IMR-90 (cell line): Measurements from ENCODE around the gene IFNGR1. TPM values are rescaled to one million over a fixed set of nuclear protein-coding genes. Genes with fewer than 3 reads are reported as not detected.

Experiments used
- ATAC-seq: fragments of 200-7000 bp; cut with Tn5 transposase; 2 replicates; pipeline ENCODE4 v1.9.1; 2020; ENCODE audit warnings: low read depth, mild to moderate bottlenecking, moderate library complexity
- BruUV-seq: library from RNA; stranded (reverse); fragments of 400-500 nt; replicated peaks from 2 replicates; lab custom pipeline; 2021; lab: Mats Ljungman, UMichigan
- CTCF ChIA-PET: fragments of 300-600 bp; formaldehyde crosslinking; extraction: SDS; loops from one replicate; lab custom pipeline; 2021; ENCODE audit warnings: antibody characterized with exemption; lab: Yijun Ruan, JAX
- POLR2A ChIA-PET: fragments of 300-600 bp; sonication (Branson Sonifier 250); formaldehyde crosslinking; loops from one replicate; lab custom pipeline; 2022; ENCODE audit warnings: antibody characterized with exemption; ENCODE audit not compliant: unreplicated experiment; lab: Charles Lee
- DNase-seq: peaks from one replicate; pipeline ENCODE4 v3.0.0; 2013
- H2AFZ ChIP-seq: replicated peaks from 2 replicates; pipeline ENCODE3; 2013; ENCODE audit warnings: low read length, mild to moderate bottlenecking; ENCODE audit not compliant: poor library complexity
- H2AK5ac ChIP-seq: 2 replicates; pipeline ENCODE4 v1.6.1; 2013; ENCODE audit warnings: low read depth, low read length, inconsistent platforms
- H2AK9ac ChIP-seq: replicated peaks from 2 replicates; pipeline ENCODE3; 2013; ENCODE audit warnings: mild to moderate bottlenecking, low read depth, low read length, moderate library complexity; ENCODE audit not compliant: poor library complexity
- H2BK120ac ChIP-seq: 2 replicates; pipeline ENCODE4 v1.6.1; 2013; ENCODE audit warnings: low read depth, low read length, inconsistent platforms
- H2BK15ac ChIP-seq: 3 replicates; pipeline ENCODE4 v1.6.1; 2013; ENCODE audit warnings: low read depth, low read length, inconsistent platforms
- H2BK20ac ChIP-seq: 2 replicates; pipeline ENCODE4 v1.6.1; 2013; ENCODE audit warnings: low read depth, mild to moderate bottlenecking, inconsistent platforms, low read length, moderate library complexity
- H2BK5ac ChIP-seq: 2 replicates; pipeline ENCODE4 v1.6.1; 2013; ENCODE audit warnings: mild to moderate bottlenecking, low read depth, low read length, inconsistent platforms; ENCODE audit not compliant: poor library complexity, severe bottlenecking
- H3K14ac ChIP-seq: replicated peaks from 2 replicates; pipeline ENCODE4 v1.6.1; 2013; ENCODE audit warnings: low read depth, low read length, inconsistent platforms
- H3K18ac ChIP-seq: 2 replicates; pipeline ENCODE4 v1.6.1; 2013; ENCODE audit warnings: low read depth, low read length, control low read depth
- H3K23ac ChIP-seq: 2 replicates; pipeline ENCODE4 v1.6.1; 2013; ENCODE audit warnings: low read depth, low read length, inconsistent platforms
- H3K27ac ChIP-seq: 2 replicates; pipeline ENCODE4 v1.5.1; 2013; ENCODE audit warnings: mild to moderate bottlenecking, control low read depth, low read length; ENCODE audit not compliant: insufficient read depth
- H3K27me3 ChIP-seq: 2 replicates; pipeline ENCODE4 v1.6.1; 2013; ENCODE audit warnings: low read length; ENCODE audit not compliant: control insufficient read depth, insufficient read depth
- H3K36me3 ChIP-seq: 2 replicates; pipeline ENCODE4 v1.6.1; 2013; ENCODE audit warnings: low read length, mixed read lengths; ENCODE audit not compliant: control insufficient read depth, insufficient read depth
- H3K4ac ChIP-seq: 2 replicates; pipeline ENCODE4 v1.6.1; 2013; ENCODE audit warnings: low read depth, low read length, inconsistent platforms
- H3K4me1 ChIP-seq: 2 replicates; pipeline ENCODE4 v1.6.1; 2013; ENCODE audit warnings: low read length, mixed read lengths; ENCODE audit not compliant: control insufficient read depth, insufficient read depth
- H3K4me2 ChIP-seq: 2 replicates; pipeline ENCODE4 v1.6.1; 2013; ENCODE audit warnings: low read depth, mild to moderate bottlenecking, control low read depth, low read length, moderate library complexity
- H3K4me3 ChIP-seq: 2 replicates; pipeline ENCODE4 v1.5.1; 2013; ENCODE audit warnings: low read depth, mild to moderate bottlenecking, control low read depth, low read length, moderate library complexity; ENCODE audit not compliant: insufficient read depth
- H3K56ac ChIP-seq: 2 replicates; pipeline ENCODE4 v1.6.1; 2013; ENCODE audit warnings: low read length, inconsistent platforms; ENCODE audit not compliant: insufficient read depth; ENCODE audit errors: extremely low read depth
- H3K79me1 ChIP-seq, 2 experiments: 2 replicates each; pipeline ENCODE4 v1.6.1; 2013; ENCODE audit warnings: low read length in 2 of 2, inconsistent platforms in 1 of 2, low read depth in 1 of 2
- H3K9ac ChIP-seq: 2 replicates; pipeline ENCODE4 v1.6.1; 2013; ENCODE audit warnings: low read depth, low read length, control low read depth
- H3K9me1 ChIP-seq: 2 replicates; pipeline ENCODE4 v1.6.1; 2013; ENCODE audit warnings: low read length, inconsistent platforms; ENCODE audit not compliant: insufficient read depth
- H3K9me3 ChIP-seq: 2 replicates; pipeline ENCODE4 v1.6.1; 2013; ENCODE audit warnings: low read length; ENCODE audit not compliant: control insufficient read depth, insufficient read depth
- H4K20me1 ChIP-seq: 2 replicates; pipeline ENCODE4 v1.6.1; 2013; ENCODE audit warnings: low read length, inconsistent platforms; ENCODE audit not compliant: insufficient read depth
- H4K5ac ChIP-seq: 2 replicates; pipeline ENCODE4 v1.6.1; 2013; ENCODE audit warnings: mild to moderate bottlenecking, low read depth, low read length, control low read depth
- H4K8ac ChIP-seq, 2 experiments: 2 replicates each; pipeline ENCODE4 v1.6.1; 2013; ENCODE audit warnings: low read depth in 2 of 2, low read length in 2 of 2, control low read depth in 1 of 2, inconsistent platforms in 1 of 2
- H4K91ac ChIP-seq: 2 replicates; pipeline ENCODE4 v1.6.1; 2013; ENCODE audit warnings: low read depth, low read length, inconsistent platforms; ENCODE audit not compliant: insufficient read depth
- FOS ChIP-seq: fragments of 150-350 bp; IDR thresholded peaks from 2 replicates; pipeline ENCODE4 v1.6.1; 2016; ENCODE audit warnings: low read depth, low read length
- MAFK ChIP-seq: IDR thresholded peaks from 2 replicates; pipeline ENCODE4 v1.6.1; 2012; ENCODE audit warnings: low read depth, low read length, improper control_type of control experiment
- MAZ ChIP-seq: IDR thresholded peaks from 2 replicates; pipeline ENCODE4 v1.6.1; 2012; ENCODE audit warnings: low read depth, mild to moderate bottlenecking, low read length, improper control_type of control experiment, moderate library complexity, borderline replicate concordance
- NFE2L2 ChIP-seq: fragments of 150-350 bp; IDR thresholded peaks from 2 replicates; pipeline ENCODE4 v1.6.1; 2016; ENCODE audit warnings: low read depth, mild to moderate bottlenecking, low read length
- RAD21 ChIP-seq: IDR thresholded peaks from 2 replicates; pipeline ENCODE4 v1.6.1; 2012; ENCODE audit warnings: low read length, improper control_type of control experiment
- RCOR1 ChIP-seq: IDR thresholded peaks from 2 replicates; pipeline ENCODE4 v1.6.1; 2012; ENCODE audit warnings: mild to moderate bottlenecking, low read length, improper control_type of control experiment; ENCODE audit not compliant: insufficient replicate concordance
- WGBS, 2 experiments: methylation state at CpG; one replicate each; pipeline versions ENCODE4 v1.1.5 to v1.1.7; 2013; ENCODE audit warnings: missing lambda C conversion rate in 2 of 2; ENCODE audit not compliant: insufficient read length in 1 of 2; ENCODE audit errors: extremely low coverage in 2 of 2; 5-methylcytosine and 5-hydroxymethylcytosine counted together
- dilution Hi-C: fragments of 300-500 bp; cut with HindIII; formaldehyde crosslinking; loops from one replicate; pipeline ENCODE4 v1.14.3; 2018; ENCODE audit warnings: low sequenced_read_pairs; ENCODE audit not compliant: unreplicated experiment
- in situ Hi-C: fragments of 300-500 bp; cut with MboI; formaldehyde crosslinking; loops from 3 replicates; pipeline ENCODE4 v1.14.3; 2019; ENCODE audit warnings: low sequenced_read_pairs, inconsistent platforms, mixed read lengths
- intact Hi-C: fragments of 100-400 bp; cut with micrococcal nuclease; formaldehyde crosslinking; loops from 2 replicates; pipeline ENCODE4 v1.10.0; 2022
- polyA plus RNA-seq, 3 experiments: library from polyadenylated mRNA; depleted of rRNA; stranded (reverse); fragments of >200 nt; gene quantifications; 2 replicates each; pipeline ENCODE4 v1.2.3, GENCODE V29; 2012; ENCODE audit warnings: low replicate concordance in 1 of 3
- total RNA-seq: library from RNA; depleted of rRNA; stranded (reverse); fragments of >200 nt; gene quantifications from 2 replicates; pipeline ENCODE4 v1.2.3, GENCODE V29; 2012
- TF ChIP-seq, protein P1 (sequence below): fragments of 150-350 bp; IDR thresholded peaks from 2 replicates; pipeline ENCODE4 v1.6.1; 2017; ENCODE audit warnings: mild to moderate bottlenecking, antibody characterized with exemption, low read length, low read depth
- TF ChIP-seq, protein P2 (sequence below): fragments of 150-350 bp; IDR thresholded peaks from 2 replicates; pipeline ENCODE4 v1.6.1; 2016; ENCODE audit warnings: low read depth, mild to moderate bottlenecking, low read length, moderate library complexity, borderline replicate concordance

IFNGR1 gene
- total and polyA plus RNA-seq, 2 of the 4 experiments (the other 2 are of a cell fraction) = 19.1 to 25.6 TPM

DNA sequence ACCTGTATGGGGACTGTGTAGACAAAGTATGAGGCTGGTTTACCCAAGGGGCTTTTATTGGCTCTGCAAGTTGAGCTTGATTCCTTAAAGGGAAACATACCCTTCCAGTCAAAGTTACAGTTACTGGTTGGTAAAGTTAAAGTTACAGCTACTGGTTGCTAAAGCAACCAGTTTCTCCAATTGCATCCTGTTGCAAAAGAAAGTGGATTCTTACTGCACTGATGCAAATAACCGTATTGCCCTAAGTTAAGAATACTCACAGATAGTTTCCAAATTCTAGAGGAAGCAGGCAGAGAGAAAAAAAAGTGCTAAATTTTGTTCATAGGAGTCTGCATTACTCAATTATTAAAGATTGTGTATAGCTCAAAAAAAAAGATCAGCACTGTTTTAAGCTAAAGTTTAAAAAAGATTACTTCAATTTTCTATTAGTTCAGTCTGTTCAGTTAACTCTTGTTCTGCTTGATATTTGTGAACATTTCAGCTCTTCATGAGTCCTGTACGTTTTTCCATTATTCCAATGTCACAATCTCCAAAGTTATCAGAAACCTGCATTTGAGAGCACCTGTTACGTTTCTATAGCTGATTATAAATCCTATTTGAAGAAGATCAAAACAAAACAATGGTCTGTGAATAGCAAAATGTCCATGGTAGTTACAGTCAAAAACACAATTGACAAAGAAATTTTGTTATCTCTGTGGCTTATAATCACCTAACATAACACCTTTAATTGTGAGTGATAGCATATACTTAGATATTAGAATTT lies 37.1 kb downstream of the IFNGR1 start:
- Histone ChIP-seq H2BK5ac (no peak overlapping the region), H4K91ac (no peak overlapping the region), H3K18ac (no peak overlapping the region), H3K4me3 (no peak overlapping the region), H4K20me1 (no peaks in the 10 kb centered on the region), H3K56ac (no peak overlapping the region), H3K36me3 (no peaks in the 10 kb centered on the region), H4K8ac (no peak overlapping the region), H3K27ac (no peak overlapping the region), H2BK15ac (no peak overlapping the region), H3K79me1 (no peaks in the 10 kb centered on the region), H3K9me3 (peaks cover 21% of the 10 kb centered on the region), H3K14ac (no peak overlapping the region), H3K4me1 (no peaks in the 10 kb centered on the region), H2AK9ac (no peak overlapping the region), H2AFZ (no peak overlapping the region), H3K9me1 (no peaks in the 10 kb centered on the region), H2BK120ac (no peak overlapping the region), H3K9ac (no peak overlapping the region), H4K5ac (no peak overlapping the region), H2BK20ac (no peak overlapping the region), H3K27me3 (no peaks in the 10 kb centered on the region), H3K23ac (no peak overlapping the region), H3K4ac (no peak overlapping the region), H2AK5ac (no peak overlapping the region), H3K4me2 (no peak overlapping the region)
- ChIA-PET POLR2A (no interaction called here), CTCF (no interaction called here)
- BruUV-seq = no TSS peak
- in situ Hi-C loops = no loop called here
- ATAC-seq (no peak), DNase-seq (no peak)
- dilution Hi-C loops = no loop called here
- WGBS, 2 experiments = no CpG with 5 or more reads among the region's 3 CpGs
- intact Hi-C loops = no loop called here
- TF ChIP-seq RCOR1 (no peak), MAFK (no peak), RAD21 (no peak), MAZ (no peak), NFE2L2 (no peak), FOS (no peak)
- TF ChIP-seq, protein P1, sequence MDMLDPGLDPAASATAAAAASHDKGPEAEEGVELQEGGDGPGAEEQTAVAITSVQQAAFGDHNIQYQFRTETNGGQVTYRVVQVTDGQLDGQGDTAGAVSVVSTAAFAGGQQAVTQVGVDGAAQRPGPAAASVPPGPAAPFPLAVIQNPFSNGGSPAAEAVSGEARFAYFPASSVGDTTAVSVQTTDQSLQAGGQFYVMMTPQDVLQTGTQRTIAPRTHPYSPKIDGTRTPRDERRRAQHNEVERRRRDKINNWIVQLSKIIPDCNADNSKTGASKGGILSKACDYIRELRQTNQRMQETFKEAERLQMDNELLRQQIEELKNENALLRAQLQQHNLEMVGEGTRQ = no peak
- TF ChIP-seq, protein P2, sequence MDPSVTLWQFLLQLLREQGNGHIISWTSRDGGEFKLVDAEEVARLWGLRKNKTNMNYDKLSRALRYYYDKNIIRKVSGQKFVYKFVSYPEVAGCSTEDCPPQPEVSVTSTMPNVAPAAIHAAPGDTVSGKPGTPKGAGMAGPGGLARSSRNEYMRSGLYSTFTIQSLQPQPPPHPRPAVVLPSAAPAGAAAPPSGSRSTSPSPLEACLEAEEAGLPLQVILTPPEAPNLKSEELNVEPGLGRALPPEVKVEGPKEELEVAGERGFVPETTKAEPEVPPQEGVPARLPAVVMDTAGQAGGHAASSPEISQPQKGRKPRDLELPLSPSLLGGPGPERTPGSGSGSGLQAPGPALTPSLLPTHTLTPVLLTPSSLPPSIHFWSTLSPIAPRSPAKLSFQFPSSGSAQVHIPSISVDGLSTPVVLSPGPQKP = no peak
